IMR-90 (cell line): ENCODE results near the gene CLK4. TPM values are rescaled to one million over a fixed set of nuclear protein-coding genes. Genes with fewer than 3 reads are reported as not detected.

Experiments used
- ATAC-seq: fragments of 200-7000 bp; cut with Tn5 transposase; 2 replicates; pipeline ENCODE4 v1.9.1; 2020; ENCODE audit warnings: low read depth, mild to moderate bottlenecking, moderate library complexity
- BruUV-seq: library from RNA; stranded (reverse); fragments of 400-500 nt; replicated peaks from 2 replicates; lab custom pipeline; 2021; lab: Mats Ljungman, UMichigan
- CTCF ChIA-PET: fragments of 300-600 bp; formaldehyde crosslinking; extraction: SDS; loops from one replicate; lab custom pipeline; 2021; ENCODE audit warnings: antibody characterized with exemption; lab: Yijun Ruan, JAX
- POLR2A ChIA-PET: fragments of 300-600 bp; sonication (Branson Sonifier 250); formaldehyde crosslinking; loops from one replicate; lab custom pipeline; 2022; ENCODE audit warnings: antibody characterized with exemption; ENCODE audit not compliant: unreplicated experiment; lab: Charles Lee
- DNase-seq: peaks from one replicate; pipeline ENCODE4 v3.0.0; 2013
- H2AFZ ChIP-seq: replicated peaks from 2 replicates; pipeline ENCODE3; 2013; ENCODE audit warnings: low read length, mild to moderate bottlenecking; ENCODE audit not compliant: poor library complexity
- H2AK5ac ChIP-seq: 2 replicates; pipeline ENCODE4 v1.6.1; 2013; ENCODE audit warnings: low read depth, low read length, inconsistent platforms
- H2AK9ac ChIP-seq: replicated peaks from 2 replicates; pipeline ENCODE3; 2013; ENCODE audit warnings: mild to moderate bottlenecking, low read depth, low read length, moderate library complexity; ENCODE audit not compliant: poor library complexity
- H2BK120ac ChIP-seq: 2 replicates; pipeline ENCODE4 v1.6.1; 2013; ENCODE audit warnings: low read depth, low read length, inconsistent platforms
- H2BK15ac ChIP-seq: 3 replicates; pipeline ENCODE4 v1.6.1; 2013; ENCODE audit warnings: low read depth, low read length, inconsistent platforms
- H2BK20ac ChIP-seq: 2 replicates; pipeline ENCODE4 v1.6.1; 2013; ENCODE audit warnings: low read depth, mild to moderate bottlenecking, inconsistent platforms, low read length, moderate library complexity
- H2BK5ac ChIP-seq: 2 replicates; pipeline ENCODE4 v1.6.1; 2013; ENCODE audit warnings: mild to moderate bottlenecking, low read depth, low read length, inconsistent platforms; ENCODE audit not compliant: poor library complexity, severe bottlenecking
- H3K14ac ChIP-seq: replicated peaks from 2 replicates; pipeline ENCODE4 v1.6.1; 2013; ENCODE audit warnings: low read depth, low read length, inconsistent platforms
- H3K18ac ChIP-seq: 2 replicates; pipeline ENCODE4 v1.6.1; 2013; ENCODE audit warnings: low read depth, low read length, control low read depth
- H3K23ac ChIP-seq: 2 replicates; pipeline ENCODE4 v1.6.1; 2013; ENCODE audit warnings: low read depth, low read length, inconsistent platforms
- H3K27ac ChIP-seq: 2 replicates; pipeline ENCODE4 v1.5.1; 2013; ENCODE audit warnings: mild to moderate bottlenecking, control low read depth, low read length; ENCODE audit not compliant: insufficient read depth
- H3K27me3 ChIP-seq: 2 replicates; pipeline ENCODE4 v1.6.1; 2013; ENCODE audit warnings: low read length; ENCODE audit not compliant: control insufficient read depth, insufficient read depth
- H3K36me3 ChIP-seq: 2 replicates; pipeline ENCODE4 v1.6.1; 2013; ENCODE audit warnings: low read length, mixed read lengths; ENCODE audit not compliant: control insufficient read depth, insufficient read depth
- H3K4ac ChIP-seq: 2 replicates; pipeline ENCODE4 v1.6.1; 2013; ENCODE audit warnings: low read depth, low read length, inconsistent platforms
- H3K4me1 ChIP-seq: 2 replicates; pipeline ENCODE4 v1.6.1; 2013; ENCODE audit warnings: low read length, mixed read lengths; ENCODE audit not compliant: control insufficient read depth, insufficient read depth
- H3K4me2 ChIP-seq: 2 replicates; pipeline ENCODE4 v1.6.1; 2013; ENCODE audit warnings: low read depth, mild to moderate bottlenecking, control low read depth, low read length, moderate library complexity
- H3K4me3 ChIP-seq: 2 replicates; pipeline ENCODE4 v1.5.1; 2013; ENCODE audit warnings: low read depth, mild to moderate bottlenecking, control low read depth, low read length, moderate library complexity; ENCODE audit not compliant: insufficient read depth
- H3K56ac ChIP-seq: 2 replicates; pipeline ENCODE4 v1.6.1; 2013; ENCODE audit warnings: low read length, inconsistent platforms; ENCODE audit not compliant: insufficient read depth; ENCODE audit errors: extremely low read depth
- H3K79me1 ChIP-seq, 2 experiments: 2 replicates each; pipeline ENCODE4 v1.6.1; 2013; ENCODE audit warnings: low read length in 2 of 2, inconsistent platforms in 1 of 2, low read depth in 1 of 2
- H3K9ac ChIP-seq: 2 replicates; pipeline ENCODE4 v1.6.1; 2013; ENCODE audit warnings: low read depth, low read length, control low read depth
- H3K9me1 ChIP-seq: 2 replicates; pipeline ENCODE4 v1.6.1; 2013; ENCODE audit warnings: low read length, inconsistent platforms; ENCODE audit not compliant: insufficient read depth
- H3K9me3 ChIP-seq: 2 replicates; pipeline ENCODE4 v1.6.1; 2013; ENCODE audit warnings: low read length; ENCODE audit not compliant: control insufficient read depth, insufficient read depth
- H4K20me1 ChIP-seq: 2 replicates; pipeline ENCODE4 v1.6.1; 2013; ENCODE audit warnings: low read length, inconsistent platforms; ENCODE audit not compliant: insufficient read depth
- H4K5ac ChIP-seq: 2 replicates; pipeline ENCODE4 v1.6.1; 2013; ENCODE audit warnings: mild to moderate bottlenecking, low read depth, low read length, control low read depth
- H4K8ac ChIP-seq, 2 experiments: 2 replicates each; pipeline ENCODE4 v1.6.1; 2013; ENCODE audit warnings: low read depth in 2 of 2, low read length in 2 of 2, control low read depth in 1 of 2, inconsistent platforms in 1 of 2
- H4K91ac ChIP-seq: 2 replicates; pipeline ENCODE4 v1.6.1; 2013; ENCODE audit warnings: low read depth, low read length, inconsistent platforms; ENCODE audit not compliant: insufficient read depth
- BHLHE40 ChIP-seq: fragments of 150-350 bp; IDR thresholded peaks from 2 replicates; pipeline ENCODE4 v1.6.1; 2016; ENCODE audit warnings: mild to moderate bottlenecking, low read depth, low read length
- CEBPB ChIP-seq: IDR thresholded peaks from 2 replicates; pipeline ENCODE4 v1.6.1; 2012; ENCODE audit warnings: low read depth, low read length, improper control_type of control experiment
- CHD1 ChIP-seq: IDR thresholded peaks from 2 replicates; pipeline ENCODE4 v1.6.1; 2012; ENCODE audit warnings: low read depth, low read length, improper control_type of control experiment
- CTCF ChIP-seq: conservative IDR thresholded peaks from 2 replicates; pipeline ENCODE4 v1.5.1; 2012; ENCODE audit warnings: mild to moderate bottlenecking, low read depth, low read length, improper control_type of control experiment
- ELK1 ChIP-seq: fragments of 150-350 bp; IDR thresholded peaks from 2 replicates; pipeline ENCODE4 v1.6.1; 2016; ENCODE audit warnings: low read depth, mild to moderate bottlenecking, low read length, moderate library complexity, borderline replicate concordance
- FOS ChIP-seq: fragments of 150-350 bp; IDR thresholded peaks from 2 replicates; pipeline ENCODE4 v1.6.1; 2016; ENCODE audit warnings: low read depth, low read length
- MAFK ChIP-seq: IDR thresholded peaks from 2 replicates; pipeline ENCODE4 v1.6.1; 2012; ENCODE audit warnings: low read depth, low read length, improper control_type of control experiment
- POLR2A ChIP-seq: IDR thresholded peaks from 2 replicates; pipeline ENCODE4 v1.6.1; 2012; ENCODE audit warnings: mild to moderate bottlenecking, low read depth, low read length
- RAD21 ChIP-seq: IDR thresholded peaks from 2 replicates; pipeline ENCODE4 v1.6.1; 2012; ENCODE audit warnings: low read length, improper control_type of control experiment
- RCOR1 ChIP-seq: IDR thresholded peaks from 2 replicates; pipeline ENCODE4 v1.6.1; 2012; ENCODE audit warnings: mild to moderate bottlenecking, low read length, improper control_type of control experiment; ENCODE audit not compliant: insufficient replicate concordance
- RFX5 ChIP-seq: IDR thresholded peaks from 2 replicates; pipeline ENCODE4 v1.8.0; 2012; ENCODE audit warnings: low read depth, mild to moderate bottlenecking, low read length, moderate library complexity
- SMC3 ChIP-seq: fragments of 150-350 bp; IDR thresholded peaks from 2 replicates; pipeline ENCODE4 v1.6.1; 2016; ENCODE audit warnings: low read depth, mild to moderate bottlenecking, antibody characterized with exemption, low read length, moderate library complexity
- USF2 ChIP-seq: fragments of 150-350 bp; IDR thresholded peaks from 2 replicates; pipeline ENCODE4 v1.6.1; 2017; ENCODE audit warnings: mild to moderate bottlenecking, antibody characterized with exemption, low read length, low read depth
- WGBS, 2 experiments: methylation state at CpG; one replicate each; pipeline versions ENCODE4 v1.1.5 to v1.1.7; 2013; ENCODE audit warnings: missing lambda C conversion rate in 2 of 2; ENCODE audit not compliant: insufficient read length in 1 of 2; ENCODE audit errors: extremely low coverage in 2 of 2; 5-methylcytosine and 5-hydroxymethylcytosine counted together
- dilution Hi-C: fragments of 300-500 bp; cut with HindIII; formaldehyde crosslinking; loops from one replicate; pipeline ENCODE4 v1.14.3; 2018; ENCODE audit warnings: low sequenced_read_pairs; ENCODE audit not compliant: unreplicated experiment
- in situ Hi-C: fragments of 300-500 bp; cut with MboI; formaldehyde crosslinking; loops from 3 replicates; pipeline ENCODE4 v1.14.3; 2019; ENCODE audit warnings: low sequenced_read_pairs, inconsistent platforms, mixed read lengths
- intact Hi-C: fragments of 100-400 bp; cut with micrococcal nuclease; formaldehyde crosslinking; loops from 2 replicates; pipeline ENCODE4 v1.10.0; 2022
- polyA plus RNA-seq, 3 experiments: library from polyadenylated mRNA; depleted of rRNA; stranded (reverse); fragments of >200 nt; gene quantifications; 2 replicates each; pipeline ENCODE4 v1.2.3, GENCODE V29; 2012; ENCODE audit warnings: low replicate concordance in 1 of 3
- total RNA-seq: library from RNA; depleted of rRNA; stranded (reverse); fragments of >200 nt; gene quantifications from 2 replicates; pipeline ENCODE4 v1.2.3, GENCODE V29; 2012

The CLK4 gene
- total and polyA plus RNA-seq, 2 of the 4 experiments (the other 2 are of a cell fraction), result 8.2 to 11.9 TPM

- Histone ChIP-seq H3K79me1 (no peaks in the 10 kb centered on the region), H2BK15ac (no peak overlapping the region), H3K4me1 (no peaks in the 10 kb centered on the region), H3K9me1 (no peaks in the 10 kb centered on the region), H3K27me3 (no peaks in the 10 kb centered on the region), H4K91ac (no peak overlapping the region), H4K5ac (no peak overlapping the region), H3K14ac (no peak overlapping the region), H3K18ac (no peak overlapping the region), H3K4ac (no peak overlapping the region), H2AFZ (no peak overlapping the region), H3K27ac (no peak overlapping the region), H2AK9ac (no peak overlapping the region), H3K9ac (no peak overlapping the region), H3K4me2 (no peak overlapping the region), H4K20me1 (no peaks in the 10 kb centered on the region), H3K56ac (no peak overlapping the region), H2BK20ac (no peak overlapping the region), H3K4me3 (no peak overlapping the region), H3K9me3 (peaks cover 21% of the 10 kb centered on the region), H2BK120ac (no peak overlapping the region), H3K36me3 (no peaks in the 10 kb centered on the region), H4K8ac (no peak overlapping the region), H2AK5ac (no peak overlapping the region), H2BK5ac (no peak overlapping the region), H3K23ac (no peak overlapping the region)
- in situ Hi-C loops, result no loop called here
- intact Hi-C loops, result no loop called here
- POLR2A ChIA-PET, result no interaction called here
- DNase-seq (no peak), ATAC-seq (no peak)
- dilution Hi-C loops, result no loop called here
- TF ChIP-seq CTCF (no peak), SMC3 (no peak), BHLHE40 (no peak), CHD1 (no peak), FOS (no peak), RAD21 (no peak), POLR2A (no peak), MAFK (no peak), USF2 (no peak), RFX5 (no peak), CEBPB (no peak), RCOR1 (no peak), ELK1 (no peak)
- CTCF ChIA-PET, result no interaction called here
- WGBS, 2 experiments, result no CpG with 5 or more reads among the region's 7 CpGs
- BruUV-seq, result no TSS peak
Observed at GRCh38 chr5:178560911-178561310, 65.9 kb downstream of the CLK4 start.
